Fibroblast of peridontal ligament (primary cell): ENCODE data around the gene TTC33.
"Not testable (repeated sequence)": the region's sequence is repeated elsewhere in the genome, so short reads cannot be mapped to it uniquely, and the experiment has no call there.

Source experiments
- DNase-seq: peaks from one replicate; pipeline ENCODE4 v3.0.0-alpha.2; 2010; ENCODE audit errors: extremely low read depth

Gene TTC33

DNA sequence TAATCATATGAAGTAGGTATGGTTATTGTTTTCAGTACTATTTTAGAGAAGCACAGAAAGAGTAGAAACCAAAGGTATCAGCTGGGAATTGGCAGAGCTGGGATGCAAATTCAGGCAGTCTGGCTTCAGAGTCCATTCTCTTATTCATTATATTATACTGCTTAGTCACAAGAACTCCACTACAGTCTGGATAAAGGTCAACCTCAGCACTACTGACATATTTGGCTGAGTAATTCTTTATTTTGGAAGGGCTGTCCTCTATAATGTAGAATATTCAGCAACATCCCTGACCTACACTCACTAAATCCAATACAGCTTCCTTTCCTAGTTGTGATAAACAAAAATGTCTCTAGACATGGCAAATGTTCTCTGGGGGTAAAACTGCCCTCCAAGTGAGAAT, 38.5 kb downstream of the TTC33 start:
- DNase-seq = peak; percentile 81

DNA sequence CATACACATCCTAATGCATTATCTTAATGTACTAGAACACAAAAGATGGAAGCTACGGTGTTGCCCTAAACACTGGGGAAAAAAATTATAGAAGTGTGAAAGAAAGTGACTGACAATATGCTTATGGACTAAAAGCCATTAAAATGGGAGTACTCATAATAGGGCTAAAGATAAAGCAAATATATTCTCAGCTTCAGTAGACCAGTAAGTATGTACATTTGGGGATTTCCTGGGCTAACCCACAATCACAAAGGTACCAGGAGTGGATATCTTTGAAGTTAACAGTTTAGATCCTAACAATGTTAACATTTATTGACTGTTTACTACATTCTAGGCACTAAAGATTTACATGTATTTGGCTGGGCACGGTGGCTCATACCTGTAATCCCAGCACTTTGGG, 39.2 kb downstream of the TTC33 start:
- DNase-seq = no peak

DNA sequence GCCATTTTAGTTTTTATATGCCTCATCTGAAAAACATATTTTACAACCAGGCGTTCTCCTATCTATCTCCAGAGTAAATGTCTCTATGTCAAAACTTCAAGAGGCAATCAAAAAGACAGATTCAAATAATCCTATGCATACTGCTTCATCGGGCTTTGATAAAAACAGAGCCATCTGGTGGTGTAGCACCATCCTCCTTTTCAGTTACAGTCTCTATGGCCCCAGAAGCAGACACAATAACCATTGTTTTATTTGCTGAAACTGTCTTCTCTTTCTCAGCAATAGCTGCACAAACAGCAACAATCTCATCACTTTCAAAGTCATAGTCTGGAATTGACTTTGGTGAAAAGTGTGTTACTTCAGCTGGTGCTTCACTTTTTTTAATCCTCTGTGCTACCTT, 39.8 kb downstream of the TTC33 start:
- DNase-seq = peak; percentile 9

- no peak for DNase-seq
These were observed 41.8 kb downstream of the TTC33 start for GRCh38 chr5:40714001-40714400.

- not testable (repeated sequence) for DNase-seq
These were observed 45.2 kb downstream of the TTC33 start for GRCh38 chr5:40710575-40710974.

DNA sequence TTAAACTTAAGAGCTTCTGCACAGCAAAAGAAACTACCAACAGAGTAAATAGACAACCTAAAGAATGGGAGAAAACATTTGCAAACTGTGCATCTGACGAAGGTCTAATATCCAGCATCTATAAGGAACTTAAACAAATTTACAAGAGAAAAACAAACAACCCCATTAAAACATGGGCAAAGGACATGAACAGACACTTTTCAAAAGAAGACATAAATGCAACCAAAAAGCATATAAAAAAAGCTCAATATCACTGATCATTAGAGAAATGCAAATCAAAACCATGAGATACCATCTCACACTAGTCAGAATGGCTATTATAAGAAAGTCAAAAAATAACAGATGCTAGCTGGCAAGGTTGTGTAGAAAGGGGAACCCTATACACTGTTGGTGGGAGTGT, 50.3 kb downstream of the TTC33 start:
- DNase-seq = not testable (repeated sequence)

- not testable (repeated sequence) for DNase-seq
These were observed 53.7 kb downstream of the TTC33 start for GRCh38 chr5:40702027-40702426.

DNA sequence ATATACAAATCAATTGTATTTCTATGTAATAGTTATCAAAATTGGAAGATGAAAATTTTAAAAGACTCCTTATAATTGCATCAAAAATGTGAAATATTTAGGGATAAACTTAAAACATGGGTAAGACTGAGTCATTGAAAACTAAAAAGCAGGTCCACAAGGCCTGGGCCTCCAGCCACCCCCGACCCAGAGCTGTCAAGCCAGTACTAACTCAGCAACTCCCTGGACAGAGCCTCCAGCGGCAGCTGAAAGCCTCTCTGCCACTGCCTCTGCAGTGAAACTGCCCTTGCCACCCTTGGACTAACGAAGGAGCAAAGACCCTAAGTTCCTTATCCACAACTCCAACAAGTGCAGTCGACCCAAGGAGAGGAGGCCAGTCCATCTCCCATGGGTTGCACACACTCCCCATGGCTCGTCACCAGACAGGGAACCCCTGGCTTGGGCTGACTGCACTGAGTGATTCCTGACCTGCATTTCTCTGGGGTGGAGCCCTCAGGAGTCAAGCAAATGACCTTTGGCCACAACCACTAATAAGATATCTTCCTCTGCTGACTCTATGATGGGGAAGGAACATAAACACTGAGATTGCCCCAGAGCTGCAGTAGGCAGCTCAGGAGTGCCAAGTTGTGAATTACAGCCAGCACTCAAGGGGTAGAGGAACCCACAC, 55.5 kb downstream of the TTC33 start:
- DNase-seq = no peak

GRCh38 chr5:40694433-40694832, 61.3 kb downstream of the TTC33 start:
- DNase-seq = no peak

- DNase-seq = no peak
These were observed 63.9 kb downstream of the TTC33 start for GRCh38 chr5:40691894-40692293.

DNA sequence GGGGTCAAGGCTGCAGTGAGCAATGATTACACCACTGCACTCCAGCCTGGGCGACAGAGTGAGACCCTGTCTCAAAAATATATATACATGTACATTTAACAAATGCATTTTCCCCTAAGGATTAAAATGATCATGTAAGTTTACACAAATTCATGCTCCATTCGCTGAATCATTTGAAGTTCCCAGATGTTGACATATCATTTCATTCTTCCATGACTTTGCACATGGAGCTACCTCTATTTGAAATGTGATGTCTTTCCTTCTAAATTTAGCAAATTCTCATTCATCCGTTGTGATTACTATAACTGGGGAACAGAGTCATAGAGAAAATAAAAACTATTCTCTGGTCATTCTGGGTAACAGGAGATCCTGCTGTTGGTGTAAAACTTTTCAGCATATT, 65.5 kb downstream of the TTC33 start:
- peak; percentile 22 for DNase-seq

DNA sequence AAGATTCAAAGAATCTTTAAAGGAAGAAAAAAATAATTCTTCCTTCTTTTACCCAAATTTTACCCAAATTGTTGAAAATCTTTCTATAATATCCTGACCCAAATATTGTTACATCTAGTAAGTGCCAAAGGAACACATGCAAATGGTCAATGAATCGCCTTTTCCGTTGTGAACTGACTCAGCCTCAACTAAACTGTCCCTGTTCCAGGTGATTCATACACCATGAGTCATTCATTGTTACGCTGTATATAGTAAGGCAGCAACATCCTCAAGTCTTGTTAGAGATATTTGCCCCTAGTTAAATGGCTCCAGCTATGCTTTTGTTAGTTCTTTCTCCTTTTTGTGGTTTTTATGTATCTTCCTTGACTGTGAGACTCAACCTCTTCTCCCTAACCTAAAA, 66.3 kb downstream of the TTC33 start:
- DNase-seq = peak; percentile 97

- DNase-seq = peak; percentile 7
These were observed 66.8 kb downstream of the TTC33 start for GRCh38 chr5:40688996-40689395.

DNA sequence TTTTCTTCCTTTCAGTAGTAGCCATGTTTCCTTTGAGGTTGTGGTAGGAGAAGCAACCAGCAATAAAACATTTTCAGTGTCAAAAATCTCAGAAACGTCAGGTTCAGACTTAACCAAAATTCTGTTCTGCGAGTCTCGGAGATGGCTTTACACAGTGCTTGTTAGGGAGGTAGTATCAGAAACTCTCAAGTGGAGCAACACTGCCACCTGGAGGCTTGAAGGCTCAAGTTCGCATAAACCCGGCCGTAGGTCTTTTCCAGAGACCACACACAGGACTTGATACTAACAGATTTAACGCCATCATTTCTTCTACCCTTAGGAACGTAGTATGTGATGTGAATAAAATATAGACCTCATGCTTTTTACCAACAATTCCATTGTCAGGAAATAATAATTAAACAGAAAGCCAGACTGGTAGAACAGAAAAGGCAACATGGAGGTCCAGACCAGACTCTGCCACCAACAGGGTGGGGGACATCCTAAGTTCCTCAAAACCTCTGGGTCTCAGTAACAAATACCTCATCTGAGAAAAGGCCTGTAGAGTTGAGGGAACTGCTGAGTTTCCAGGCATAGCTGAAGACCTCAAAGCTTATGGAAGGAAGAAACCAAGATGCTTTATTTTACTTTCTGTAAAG, 67.5 kb downstream of the TTC33 start:
- DNase-seq = peak; percentile 94

GRCh38 chr5:40687321-40687720, 68.4 kb downstream of the TTC33 start:
- no peak for DNase-seq

DNA sequence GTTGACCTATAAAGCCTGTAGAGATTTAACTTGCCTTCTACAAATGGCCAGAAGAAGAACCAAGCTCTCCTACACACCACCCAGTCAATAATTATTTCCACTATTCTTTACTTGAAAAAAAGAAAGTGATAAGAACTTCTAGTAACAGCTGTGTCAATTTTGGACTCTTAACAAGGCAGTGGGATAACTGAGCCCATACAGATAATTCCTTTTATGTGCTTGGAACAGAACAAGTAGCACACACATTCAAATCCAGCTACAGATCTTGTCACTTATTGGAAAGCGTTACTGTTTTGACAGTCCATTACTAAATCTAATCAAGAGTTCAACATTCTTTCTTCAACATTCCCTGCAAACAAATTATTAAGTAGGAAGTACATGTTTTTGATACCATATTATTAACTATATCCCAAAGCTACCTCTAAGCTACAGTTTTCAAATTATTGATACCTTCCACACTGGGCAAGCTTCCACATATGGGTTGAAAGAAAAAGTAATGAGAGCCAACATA, 69.7 kb downstream of the TTC33 start:
- no peak for DNase-seq

GRCh38 chr5:40685193-40685592, 70.6 kb downstream of the TTC33 start:
- peak; percentile 20 for DNase-seq

- DNase-seq = peak; percentile 7
These were observed 72.5 kb downstream of the TTC33 start for GRCh38 chr5:40683305-40683704.

GRCh38 chr5:40682154-40683017, 73.4 kb downstream of the TTC33 start:
- DNase-seq = peak; percentile 30

DNA sequence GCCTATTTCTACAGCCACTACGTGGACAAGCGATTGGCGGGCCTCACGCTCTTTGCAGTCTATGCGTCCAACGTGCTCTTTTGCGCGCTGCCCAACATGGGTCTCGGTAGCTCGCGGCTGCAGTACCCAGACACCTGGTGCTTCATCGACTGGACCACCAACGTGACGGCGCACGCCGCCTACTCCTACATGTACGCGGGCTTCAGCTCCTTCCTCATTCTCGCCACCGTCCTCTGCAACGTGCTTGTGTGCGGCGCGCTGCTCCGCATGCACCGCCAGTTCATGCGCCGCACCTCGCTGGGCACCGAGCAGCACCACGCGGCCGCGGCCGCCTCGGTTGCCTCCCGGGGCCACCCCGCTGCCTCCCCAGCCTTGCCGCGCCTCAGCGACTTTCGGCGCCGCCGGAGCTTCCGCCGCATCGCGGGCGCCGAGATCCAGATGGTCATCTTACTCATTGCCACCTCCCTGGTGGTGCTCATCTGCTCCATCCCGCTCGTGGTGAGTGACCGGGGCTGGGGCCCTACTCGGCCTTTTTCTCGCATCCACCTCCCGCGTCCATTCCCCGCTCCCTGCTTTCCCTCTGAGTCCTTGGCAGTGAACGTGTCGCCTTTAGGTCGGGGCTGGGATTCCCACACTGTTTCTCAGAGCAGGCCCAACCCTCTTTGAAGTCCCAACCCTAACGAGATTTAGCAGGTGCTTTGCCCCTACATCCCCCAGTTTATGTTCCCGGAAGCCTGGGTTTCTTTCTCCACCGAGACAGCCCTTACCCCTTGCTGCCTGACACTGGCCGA, 74.2 kb downstream of the TTC33 start:
- peak; percentile 9 for DNase-seq

DNA sequence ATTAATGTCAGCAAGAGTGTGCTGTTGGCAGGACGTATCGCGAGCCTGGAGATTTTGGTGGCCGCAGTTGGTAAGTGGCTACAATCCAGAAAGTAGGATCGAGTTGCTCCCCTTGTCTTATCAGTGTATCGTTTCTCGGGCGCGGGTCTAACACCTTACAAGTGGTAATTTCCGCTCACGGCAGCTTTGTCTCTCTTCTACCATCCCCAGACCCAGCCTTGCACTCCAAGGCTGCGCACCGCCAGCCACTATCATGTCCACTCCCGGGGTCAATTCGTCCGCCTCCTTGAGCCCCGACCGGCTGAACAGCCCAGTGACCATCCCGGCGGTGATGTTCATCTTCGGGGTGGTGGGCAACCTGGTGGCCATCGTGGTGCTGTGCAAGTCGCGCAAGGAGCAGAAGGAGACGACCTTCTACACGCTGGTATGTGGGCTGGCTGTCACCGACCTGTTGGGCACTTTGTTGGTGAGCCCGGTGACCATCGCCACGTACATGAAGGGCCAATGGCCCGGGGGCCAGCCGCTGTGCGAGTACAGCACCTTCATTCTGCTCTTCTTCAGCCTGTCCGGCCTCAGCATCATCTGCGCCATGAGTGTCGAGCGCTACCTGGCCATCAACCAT, 74.9 kb downstream of the TTC33 start:
- DNase-seq = peak; percentile 3
